H1 (cell line): ENCODE results near the gene EVPL. TPM values are rescaled to one million over a fixed set of nuclear protein-coding genes. Genes with fewer than 3 reads are reported as not detected.

Experiments used
- CTCF ChIA-PET: fragments of 300-600 bp; sonication (Branson Sonifier 250); formaldehyde crosslinking; loops from one replicate; lab custom pipeline; 2021; ENCODE audit not compliant: partially characterized antibody; lab: Charles Lee
- POLR2A ChIA-PET: fragments of 300-600 bp; sonication (Branson Sonifier 250); formaldehyde crosslinking; loops from one replicate; lab custom pipeline; 2021; ENCODE audit warnings: inconsistent platforms; ENCODE audit not compliant: partially characterized antibody; lab: Charles Lee
- DNase-seq, 2 experiments: peaks; one replicate each; pipeline versions ENCODE4 v3.0.0 to v3.0.0-alpha.2; 2010 to 2022; ENCODE audit warnings: low spot score in 2 of 2, low read depth in 1 of 2, mixed read lengths in 1 of 2
- FAIRE-seq: peaks from 2 replicates; lab custom pipeline; 2011; peaks lifted over from hg19 to GRCh38; lab: Jason Lieb, UNC
- H2AFZ ChIP-seq: 2 replicates; pipeline ENCODE4 v1.8.1; 2012; ENCODE audit warnings: low read length, inconsistent platforms
- H2AK5ac ChIP-seq: 2 replicates; pipeline ENCODE4 v1.6.1; 2013; ENCODE audit warnings: low read depth, low read length
- H2BK120ac ChIP-seq: replicated peaks from 2 replicates; pipeline ENCODE3; 2013; ENCODE audit warnings: low read depth, low read length, inconsistent platforms
- H2BK12ac ChIP-seq: 2 replicates; pipeline ENCODE4 v1.6.1; 2013; ENCODE audit warnings: low read depth, low read length
- H2BK15ac ChIP-seq: 2 replicates; pipeline ENCODE4 v1.6.1; 2013; ENCODE audit warnings: low read length
- H2BK20ac ChIP-seq: 2 replicates; pipeline ENCODE4 v1.6.1; 2013; ENCODE audit warnings: low read length
- H2BK5ac ChIP-seq: 2 replicates; pipeline ENCODE4 v1.6.1; 2013; ENCODE audit warnings: low read depth, low read length
- H3K14ac ChIP-seq: 2 replicates; pipeline ENCODE4 v1.6.1; 2013; ENCODE audit warnings: inconsistent platforms; ENCODE audit not compliant: insufficient read length
- H3K18ac ChIP-seq: 2 replicates; pipeline ENCODE4 v1.6.1; 2013; ENCODE audit warnings: low read length; ENCODE audit errors: extremely low read depth
- H3K23ac ChIP-seq: 2 replicates; pipeline ENCODE4 v1.6.1; 2013; ENCODE audit warnings: inconsistent platforms; ENCODE audit not compliant: insufficient read length
- H3K23me2 ChIP-seq: 2 replicates; pipeline ENCODE4 v1.6.1; 2013; ENCODE audit warnings: low read depth, low read length
- H3K27ac ChIP-seq: 2 replicates; pipeline ENCODE4 v1.6.1; 2011; ENCODE audit warnings: low read depth, low read length, inconsistent platforms
- H3K27me3 ChIP-seq, 4 experiments: replicated peaks in 1 of 4; 1 replicate in 1 of 4; 2 replicates in 3 of 4; pipeline versions ENCODE4 v1.6.1 to v1.8.1; 2011 to 2013; ENCODE audit warnings: low read length in 3 of 4, mild to moderate bottlenecking in 3 of 4, inconsistent platforms in 2 of 4, mixed read lengths in 2 of 4, moderate library complexity in 1 of 4; ENCODE audit not compliant: control insufficient read depth in 3 of 4, insufficient read depth in 3 of 4; ENCODE audit errors: extremely low read depth in 1 of 4
- H3K36me3 ChIP-seq, 4 experiments: 2 replicates each; pipeline versions ENCODE4 v1.6.1 to v1.8.1; 2011 to 2013; ENCODE audit warnings: mild to moderate bottlenecking in 4 of 4, low read length in 3 of 4, moderate library complexity in 2 of 4, control low read depth in 1 of 4, inconsistent platforms in 1 of 4; ENCODE audit not compliant: insufficient read depth in 4 of 4, control insufficient read depth in 2 of 4
- H3K4ac ChIP-seq: replicated peaks from 2 replicates; pipeline ENCODE3; 2013; ENCODE audit warnings: low read length, low read depth, mixed read lengths, inconsistent platforms; ENCODE audit not compliant: insufficient read length
- H3K4me1 ChIP-seq, 4 experiments: replicated peaks in 1 of 4; 1 replicate in 1 of 4; 2 replicates in 3 of 4; pipeline versions ENCODE4 v1.6.1 to v1.8.1; 2011 to 2013; ENCODE audit warnings: low read length in 3 of 4, inconsistent platforms in 2 of 4, mixed read lengths in 1 of 4; ENCODE audit not compliant: insufficient read depth in 4 of 4, control insufficient read depth in 3 of 4
- H3K4me2 ChIP-seq, 2 experiments: 2 replicates each; pipeline versions ENCODE4 v1.6.1 to v1.8.1; 2011 to 2013; ENCODE audit warnings: low read depth in 2 of 2, low read length in 2 of 2, control low read depth in 1 of 2, inconsistent platforms in 1 of 2, mild to moderate bottlenecking in 1 of 2; ENCODE audit not compliant: insufficient read depth in 1 of 2
- H3K4me3 ChIP-seq, 4 experiments: fragments of 200-600, 300-600 bp in 1 of 4; sonication (generic), shearing (Covaris generic), sonication (Bioruptor Twin) in 1 of 4; 2 replicates each; pipeline versions ENCODE4 v1.5.1 to v1.8.1; 2011 to 2016; ENCODE audit warnings: low read length in 4 of 4, low read depth in 3 of 4, control low read depth in 2 of 4, inconsistent platforms in 2 of 4, mild to moderate bottlenecking in 2 of 4, mixed read lengths in 1 of 4, moderate library complexity in 1 of 4; ENCODE audit not compliant: insufficient read depth in 2 of 4; ENCODE audit errors: extremely low read depth in 1 of 4
- H3K56ac ChIP-seq: replicated peaks from 2 replicates; pipeline ENCODE3; 2013; ENCODE audit warnings: low read depth, mild to moderate bottlenecking, mixed read lengths, low read length, inconsistent platforms; ENCODE audit not compliant: insufficient read length
- H3K79me1 ChIP-seq: 2 replicates; pipeline ENCODE4 v1.6.1; 2013; ENCODE audit warnings: low read depth, low read length, control low read depth
- H3K79me2 ChIP-seq, 2 experiments: 2 replicates each; pipeline versions ENCODE4 v1.6.1 to v1.8.1; 2012 to 2013; ENCODE audit warnings: low read length in 2 of 2, mild to moderate bottlenecking in 2 of 2, inconsistent platforms in 1 of 2; ENCODE audit not compliant: insufficient read depth in 2 of 2, control insufficient read depth in 1 of 2
- H3K9ac ChIP-seq, 4 experiments: replicated peaks in 1 of 4; 1 replicate in 1 of 4; 2 replicates in 3 of 4; pipeline versions ENCODE4 v1.6.1 to v1.8.1; 2011 to 2013; ENCODE audit warnings: low read depth in 3 of 4, low read length in 3 of 4, control low read depth in 2 of 4, mild to moderate bottlenecking in 2 of 4, moderate library complexity in 2 of 4, inconsistent platforms in 1 of 4; ENCODE audit errors: extremely low read depth in 1 of 4
- H3K9me3 ChIP-seq, 2 experiments: 2 replicates each; pipeline versions ENCODE4 v1.6.1 to v1.8.1; 2012 to 2013; ENCODE audit warnings: mild to moderate bottlenecking in 2 of 2, moderate library complexity in 2 of 2, control low read depth in 1 of 2, inconsistent platforms in 1 of 2, low read depth in 1 of 2, low read length in 1 of 2, mixed read lengths in 1 of 2; ENCODE audit not compliant: insufficient read depth in 2 of 2
- H4K20me1 ChIP-seq, 2 experiments: replicated peaks in 1 of 2; 2 replicates each; pipeline versions ENCODE3 to v1.8.1; 2011 to 2013; ENCODE audit warnings: inconsistent platforms in 2 of 2, low read length in 2 of 2, mild to moderate bottlenecking in 1 of 2; ENCODE audit not compliant: insufficient read depth in 2 of 2, control insufficient read depth in 1 of 2
- H4K5ac ChIP-seq: 2 replicates; pipeline ENCODE4 v1.6.1; 2013; ENCODE audit warnings: low read length, low read depth, mixed read lengths, inconsistent platforms; ENCODE audit not compliant: insufficient read length
- H4K8ac ChIP-seq: 2 replicates; pipeline ENCODE4 v1.8.0; 2013; ENCODE audit warnings: mild to moderate bottlenecking, moderate library complexity, low read length, inconsistent platforms; ENCODE audit not compliant: insufficient read depth; ENCODE audit errors: extremely low read depth
- H4K91ac ChIP-seq: replicated peaks from 2 replicates; pipeline ENCODE3; 2013; ENCODE audit warnings: low read length, mixed read lengths, inconsistent platforms; ENCODE audit not compliant: insufficient read length
- CBX8 ChIP-seq: fragments of 300-800, 300-1000 bp; sonication (generic); IDR thresholded peaks from 2 replicates; pipeline ENCODE4 v1.7.1; 2016; ENCODE audit warnings: low read depth, low read length, borderline replicate concordance
- CTCF ChIP-seq, 3 experiments: IDR thresholded peaks; 1 replicate in 2 of 3; 2 replicates in 1 of 3; pipeline versions ENCODE4 v1.5.1 to v1.6.1; 2011; ENCODE audit warnings: low read length in 3 of 3, mild to moderate bottlenecking in 3 of 3, inconsistent platforms in 2 of 3, low read depth in 1 of 3, moderate library complexity in 1 of 3; ENCODE audit not compliant: insufficient read depth in 1 of 3; ENCODE audit errors: control extremely low read depth in 1 of 3
- PHF8 ChIP-seq: fragments of 200-600 bp; sonication (generic); conservative IDR thresholded peaks from 2 replicates; pipeline ENCODE4 v1.7.1; 2012; ENCODE audit warnings: low read depth, mild to moderate bottlenecking, inconsistent platforms, low read length, moderate library complexity
- RXRA ChIP-seq: IDR thresholded peaks from 2 replicates; pipeline ENCODE4 v1.6.1; 2011; ENCODE audit warnings: low read depth, mild to moderate bottlenecking, low read length, moderate library complexity; ENCODE audit not compliant: insufficient read depth
- TAF7 ChIP-seq: optimal IDR thresholded peaks from 2 replicates; pipeline ENCODE3; 2011; ENCODE audit warnings: low read depth, mild to moderate bottlenecking, inconsistent platforms, low read length, moderate library complexity, borderline replicate concordance
- WGBS, 2 experiments: shearing (Covaris generic) in 1 of 2; methylation state at CpG; one replicate each; pipeline versions ENCODE4 v1.1.6 to v1.1.7; 2013 to 2015; ENCODE audit warnings: low lambda C conversion rate in 2 of 2, mixed read lengths in 2 of 2, inconsistent platforms in 1 of 2, low coverage in 1 of 2, missing lambda C conversion rate in 1 of 2; ENCODE audit not compliant: insufficient replicate concordance in 2 of 2, insufficient coverage in 1 of 2, insufficient read length in 1 of 2; ENCODE audit errors: extremely low coverage in 1 of 2, missing lambda C conversion rate in 1 of 2; 5-methylcytosine and 5-hydroxymethylcytosine counted together
- polyA plus RNA-seq, 7 experiments: library from polyadenylated mRNA; depleted of rRNA in 3 of 7; stranded (reverse) in 5 of 7; unstranded in 2 of 7; fragments of >200 nt in 5 of 7; fragments of 200-250 nt in 2 of 7; gene quantifications; 1 replicate in 5 of 7; 2 replicates in 1 of 7; 4 replicates in 1 of 7; pipeline versions ENCODE4 v1.2.1 to v1.2.3, GENCODE V29; 2011 to 2013; ENCODE audit warnings: missing spikeins in 2 of 7, mixed read lengths in 2 of 7
- total RNA-seq: library from RNA; stranded (reverse); fragmentation: NEBNext Ultra II Directional; extraction: Animal tissue kit (Norgen Biotek cat#: 25700); gene quantifications from 2 replicates; pipeline ENCODE4 v1.2.1, GENCODE V29; 2021
- TF ChIP-seq, protein P1 (sequence below): IDR thresholded peaks from 2 replicates; pipeline ENCODE4 v1.6.1; 2011; ENCODE audit warnings: low read length, improper control_type of control experiment

The EVPL gene
- total and polyA plus RNA-seq, 2 of the 8 experiments (the other 6 are each of a cell fraction or from before 2014, with no cell fraction given): 0.20 to 0.99 TPM

DNA sequence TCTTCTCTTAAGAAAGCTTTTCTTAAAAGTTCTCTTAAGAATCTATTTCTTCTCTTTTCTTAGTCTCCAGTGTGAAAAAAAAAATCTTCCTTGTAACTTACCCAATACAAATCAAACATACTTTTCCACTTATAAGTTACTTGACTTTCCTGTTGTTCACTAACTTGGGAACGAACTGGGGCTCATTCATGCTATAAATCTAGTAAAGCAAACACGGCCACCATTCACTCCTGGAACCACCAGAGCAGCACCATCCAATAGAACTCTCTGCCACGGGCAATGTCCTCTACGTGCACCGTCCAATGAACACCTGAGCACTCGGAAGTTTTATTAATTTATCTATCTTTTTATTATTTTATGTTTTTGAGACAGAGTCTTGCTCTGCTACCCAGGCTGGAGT, 24.5 kb upstream of the EVPL start:
- Histone ChIP-seq H3K23ac (no peak overlapping the region), H3K4ac (no peak overlapping the region), H3K79me2 (no peaks in the 10 kb centered on the region), H2BK20ac (no peak overlapping the region), H4K91ac (no peak overlapping the region), H3K4me2 (no peak overlapping the region), H4K20me1 (peaks cover 0 to 1% of the 10 kb centered on the region in 2 experiments), H3K9ac (no peak overlapping the region), H4K5ac (no peak overlapping the region), H3K4me3 (no peak overlapping the region), H3K23me2 (no peaks in the 10 kb centered on the region), H3K27me3 (no peaks in the 10 kb centered on the region), H2AFZ (no peak overlapping the region), H2BK120ac (no peak overlapping the region), H2BK12ac (no peak overlapping the region), H3K4me1 (peaks cover 0 to 2% (median 0%) of the 10 kb centered on the region in 4 experiments; a peak in 1 of 7 replicates), H3K36me3 (peaks cover 16 to 60% (median 38%) of the 10 kb centered on the region in 4 experiments), H3K56ac (no peak overlapping the region), H2BK15ac (no peak overlapping the region), H3K27ac (no peak overlapping the region), H3K9me3 (no peaks in the 10 kb centered on the region), H3K14ac (no peak overlapping the region), H4K8ac (no peak overlapping the region), H2BK5ac (no peak overlapping the region), H2AK5ac (no peak overlapping the region), H3K79me1 (no peaks in the 10 kb centered on the region; the same call in 1 of the 2 replicates), H3K18ac (no peak overlapping the region)
- ChIA-PET CTCF (interaction anchor here (0.6 to 1.7 kb wide), 3 partner anchors 31 to 56 kb away, joined by 3 to 5 read pairs (median 3); no protein-coding TSS in a partner anchor), POLR2A (interaction anchor here (0.6 to 1.6 kb wide), 2 partner anchors 10 to 82 kb away, joined by 3 to 5 read pairs; no protein-coding TSS in a partner anchor)
- TF ChIP-seq CBX8 (no peak), CTCF (IDR thresholded peaks at IDR 0.05; ENCODE audit: control extremely low read depth in 1 of 3, insufficient read depth in 1 of 3, low read depth in 1 of 3, low read length in 3 of 3) (no peak), TAF7 (no peak), PHF8 (no peak), RXRA (no peak)
- TF ChIP-seq, protein P1, sequence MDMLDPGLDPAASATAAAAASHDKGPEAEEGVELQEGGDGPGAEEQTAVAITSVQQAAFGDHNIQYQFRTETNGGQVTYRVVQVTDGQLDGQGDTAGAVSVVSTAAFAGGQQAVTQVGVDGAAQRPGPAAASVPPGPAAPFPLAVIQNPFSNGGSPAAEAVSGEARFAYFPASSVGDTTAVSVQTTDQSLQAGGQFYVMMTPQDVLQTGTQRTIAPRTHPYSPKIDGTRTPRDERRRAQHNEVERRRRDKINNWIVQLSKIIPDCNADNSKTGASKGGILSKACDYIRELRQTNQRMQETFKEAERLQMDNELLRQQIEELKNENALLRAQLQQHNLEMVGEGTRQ: no peak
- DNase-seq (no peak), FAIRE-seq (no peak)
- WGBS, 2 experiments: 97% methylated on average over 6 of the region's 6 CpGs; no CpG with 5 or more reads in 1 of the 2 experiments
